GM23248 (cell line): ENCODE data around the gene ZFP36L1. TPM values are rescaled to one million over a fixed set of nuclear protein-coding genes. Genes with fewer than 3 reads are reported as not detected.

Source experiments
- DNase-seq: peaks from one replicate; pipeline ENCODE4 v3.0.0-alpha.2; 2015
- H2AFZ ChIP-seq: fragments of 200-600 bp; sonication (generic); 2 replicates; pipeline ENCODE4 v1.6.1; 2016; ENCODE audit warnings: antibody characterized with exemption
- H3F3A ChIP-seq: fragments of 200-600 bp; sonication (generic); 2 replicates; pipeline ENCODE4 v1.6.1; 2016; ENCODE audit warnings: mild to moderate bottlenecking, antibody characterized with exemption, mixed run types; ENCODE audit not compliant: insufficient read depth
- H3K27ac ChIP-seq: fragments of 200-600 bp; sonication (generic); 2 replicates; pipeline ENCODE4 v1.5.1; 2016; ENCODE audit warnings: mild to moderate bottlenecking
- H3K27me3 ChIP-seq: fragments of 200-600 bp; sonication (generic); replicated peaks from 2 replicates; pipeline ENCODE4 v1.6.1; 2016; ENCODE audit warnings: mild to moderate bottlenecking; ENCODE audit not compliant: insufficient read depth
- H3K36me3 ChIP-seq: fragments of 200-600 bp; sonication (generic); 2 replicates; pipeline ENCODE4 v1.6.1; 2016; ENCODE audit warnings: low read depth, mild to moderate bottlenecking
- H3K4me1 ChIP-seq: fragments of 200-600 bp; sonication (generic); 2 replicates; pipeline ENCODE4 v1.6.1; 2016; ENCODE audit warnings: mild to moderate bottlenecking; ENCODE audit not compliant: insufficient read depth
- H3K4me2 ChIP-seq: fragments of 200-600 bp; sonication (generic); one replicate; pipeline ENCODE4 v1.6.1; 2016; ENCODE audit warnings: mild to moderate bottlenecking; ENCODE audit not compliant: unreplicated experiment
- H3K4me3 ChIP-seq: fragments of 200-600 bp; sonication (generic); 2 replicates; pipeline ENCODE4 v1.5.1; 2016; ENCODE audit warnings: mild to moderate bottlenecking
- H3K79me2 ChIP-seq: fragments of 200-600 bp; sonication (generic); 2 replicates; pipeline ENCODE4 v1.6.1; 2016; ENCODE audit warnings: mild to moderate bottlenecking; ENCODE audit not compliant: insufficient read depth
- H3K9ac ChIP-seq: fragments of 200-600 bp; sonication (generic); 2 replicates; pipeline ENCODE4 v1.6.1; 2016; ENCODE audit warnings: mild to moderate bottlenecking
- H3K9me2 ChIP-seq: fragments of 200-600 bp; sonication (generic); 2 replicates; pipeline ENCODE4 v1.6.1; 2016; ENCODE audit warnings: mixed run types, mild to moderate bottlenecking, moderate library complexity; ENCODE audit not compliant: insufficient read depth
- H3K9me3 ChIP-seq: fragments of 200-600 bp; sonication (generic); one replicate; pipeline ENCODE4 v1.6.1; 2017; ENCODE audit warnings: low read depth
- H4K20me1 ChIP-seq: fragments of 200-600 bp; sonication (generic); 2 replicates; pipeline ENCODE4 v1.6.0; 2016; ENCODE audit not compliant: insufficient read depth
- EZH2 ChIP-seq: fragments of 200-600 bp; sonication (generic); IDR thresholded peaks from 2 replicates; pipeline ENCODE4 v1.6.1; 2018; ENCODE audit warnings: antibody characterized with exemption, mild to moderate bottlenecking; ENCODE audit not compliant: insufficient read depth, poor library complexity, severe bottlenecking
- EZH2phosphoT487 ChIP-seq: fragments of 200-600 bp; sonication (generic); IDR thresholded peaks from 2 replicates; pipeline ENCODE4 v1.6.1; 2018; ENCODE audit warnings: antibody characterized with exemption, moderate library complexity, mild to moderate bottlenecking, low read depth; ENCODE audit not compliant: insufficient read depth
- WGBS, 2 experiments: methylation state at CpG; one replicate each; pipeline ENCODE4 v1.1.6; 2015 to 2017; ENCODE audit warnings: low lambda C conversion rate in 2 of 2, low coverage in 1 of 2; ENCODE audit errors: missing lambda C conversion rate in 2 of 2; 5-methylcytosine and 5-hydroxymethylcytosine counted together
- in situ Hi-C: fragments of 300-500 bp; cut with MboI; formaldehyde crosslinking; loops from 2 replicates; pipeline ENCODE4 v1.15.0; 2020
- polyA plus RNA-seq: library from polyadenylated mRNA; unstranded; fragments of >200 nt; fragmentation: Nextera tagmentation; extraction: Ambion mirVana; gene quantifications from 2 replicates; pipeline ENCODE4 v1.2.1, GENCODE V29; 2016
- total RNA-seq: library from RNA; depleted of rRNA; stranded (reverse); fragments of >200 nt; shearing (Covaris generic); gene quantifications from 2 replicates; pipeline ENCODE4 v1.2.3, GENCODE V29; 2014

The ZFP36L1 gene
- total and polyA plus RNA-seq, 2 experiments from 2014 or later, result 92.9 to 599 TPM

DNA sequence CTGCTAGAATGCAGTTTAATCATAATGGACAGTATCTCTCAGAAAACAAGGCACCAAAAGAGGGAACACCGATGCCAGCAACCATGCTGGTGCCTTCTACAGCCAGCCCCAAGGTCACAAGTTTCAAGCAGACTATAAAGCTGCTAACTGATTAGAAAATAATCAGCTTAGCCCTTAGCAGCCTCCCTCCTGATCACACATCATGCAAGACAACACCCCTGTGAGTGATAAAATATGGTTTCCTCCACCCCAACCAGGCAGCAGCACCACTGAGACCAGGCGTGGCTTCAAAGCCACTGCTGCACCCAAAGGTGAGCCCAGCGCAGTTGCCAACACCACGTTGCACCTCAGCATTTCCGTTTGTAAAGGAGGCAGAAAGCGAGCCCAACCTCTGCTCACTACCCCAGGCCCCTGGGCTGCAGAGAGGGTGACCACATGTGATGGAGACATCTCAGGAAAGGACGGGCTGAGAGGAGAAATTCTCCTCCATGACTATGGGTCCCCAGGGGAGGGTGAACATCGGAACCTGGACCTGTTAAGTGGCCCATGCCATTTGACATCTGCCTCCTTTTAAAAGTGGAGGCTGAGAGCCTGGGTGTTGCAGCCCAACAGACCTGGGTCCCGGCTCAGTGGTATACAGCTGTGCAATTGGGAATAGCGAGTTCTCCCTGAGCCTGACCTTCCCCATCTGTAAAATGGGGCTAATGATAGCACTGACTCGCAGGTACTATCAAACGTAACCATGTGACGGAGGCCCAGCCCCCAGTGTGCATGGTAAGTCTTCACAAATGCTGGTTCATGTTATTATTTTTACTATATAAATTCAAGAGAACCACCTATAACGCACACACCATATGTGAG, 11.5 kb downstream of the ZFP36L1 start:
- Histone ChIP-seq H3K9ac (peak overlapping the region; percentile 57), H3K27me3 (no peaks in the 10 kb centered on the region), H3K4me1 (peaks cover 63% of the 10 kb centered on the region), H3K27ac (peak overlapping the region; percentile 90), H3K4me2 (peak overlapping the region; percentile 73), H3K79me2 (no peaks in the 10 kb centered on the region), H3F3A (peaks cover 62% of the 10 kb centered on the region), H4K20me1 (no peaks in the 10 kb centered on the region), H3K36me3 (no peaks in the 10 kb centered on the region), H3K9me3 (no peaks in the 10 kb centered on the region), H3K9me2 (no peaks in the 10 kb centered on the region), H3K4me3 (no peak overlapping the region), H2AFZ (peak overlapping the region; percentile 53; the same call in 1 of the 2 replicates)
- WGBS, 2 experiments, result 89% methylated on average over 14 of the region's 14 CpGs
- DNase-seq, result no peak
- TF ChIP-seq EZH2phosphoT487, result no peak
- no peak for TF ChIP-seq EZH2
- in situ Hi-C loops, result loop anchor here (10.0 kb wide), 2 partner anchors 257 to 527 kb away; no protein-coding TSS in a partner anchor

DNA sequence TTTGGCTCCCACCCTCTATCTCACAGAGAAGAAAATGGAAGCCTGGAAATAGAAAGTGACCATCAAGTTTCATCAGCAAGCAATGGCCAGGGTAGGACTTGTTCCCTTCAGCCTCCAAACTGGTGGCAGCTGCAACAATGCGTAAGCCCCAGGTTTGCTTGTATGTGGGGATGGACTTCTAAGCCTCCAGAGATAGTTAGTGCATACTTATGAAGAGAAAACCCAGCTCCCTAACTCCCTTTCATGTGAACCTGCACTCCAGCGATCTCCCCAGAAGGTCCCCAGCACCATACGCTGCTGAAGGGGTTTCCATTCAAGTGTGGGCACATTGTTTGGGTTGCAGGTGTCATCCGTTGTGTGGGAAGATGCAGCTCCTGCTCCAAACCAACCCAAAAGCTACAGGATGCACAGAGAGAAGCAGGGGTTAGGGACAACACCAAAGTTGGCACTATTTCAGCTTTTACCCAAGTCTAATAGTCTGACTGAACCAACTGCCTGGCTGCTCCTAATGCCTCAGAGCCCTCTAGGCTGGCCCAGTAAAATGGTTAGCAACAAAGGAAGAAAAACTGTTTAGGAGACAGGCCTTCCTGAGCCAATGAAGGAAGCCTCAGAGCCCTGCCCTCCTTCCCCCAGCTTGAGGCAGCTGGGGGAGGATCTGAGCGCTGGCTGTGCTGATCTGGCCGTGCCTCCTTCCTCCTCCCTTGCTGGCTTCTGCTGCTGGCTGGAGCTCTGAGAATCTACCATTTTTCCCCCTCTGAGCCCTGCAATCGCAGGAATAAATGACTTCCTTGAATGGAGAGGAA, 12.3 kb downstream of the ZFP36L1 start:
- Histone ChIP-seq H3K79me2 (no peaks in the 10 kb centered on the region), H4K20me1 (no peaks in the 10 kb centered on the region), H3F3A (peaks cover 55% of the 10 kb centered on the region), H3K4me1 (peaks cover 55% of the 10 kb centered on the region), H3K9me3 (no peaks in the 10 kb centered on the region), H3K4me3 (peak overlapping the region; percentile 43), H3K9me2 (no peaks in the 10 kb centered on the region), H3K9ac (peak overlapping the region; percentile 57), H2AFZ (peak overlapping the region; percentile 53; the same call in 1 of the 2 replicates), H3K27ac (peak overlapping the region; percentile 90), H3K36me3 (no peaks in the 10 kb centered on the region), H3K4me2 (peak overlapping the region; percentile 73), H3K27me3 (no peaks in the 10 kb centered on the region)
- no peak for TF ChIP-seq EZH2phosphoT487
- TF ChIP-seq EZH2, result no peak
- DNase-seq, result peak; percentile 82
- in situ Hi-C loops, result loop anchor here (10.0 kb wide), 2 partner anchors 256 to 526 kb away; no protein-coding TSS in a partner anchor
- WGBS, 2 experiments, result 38 to 40% methylated on average over 7 of the region's 7 CpGs

DNA sequence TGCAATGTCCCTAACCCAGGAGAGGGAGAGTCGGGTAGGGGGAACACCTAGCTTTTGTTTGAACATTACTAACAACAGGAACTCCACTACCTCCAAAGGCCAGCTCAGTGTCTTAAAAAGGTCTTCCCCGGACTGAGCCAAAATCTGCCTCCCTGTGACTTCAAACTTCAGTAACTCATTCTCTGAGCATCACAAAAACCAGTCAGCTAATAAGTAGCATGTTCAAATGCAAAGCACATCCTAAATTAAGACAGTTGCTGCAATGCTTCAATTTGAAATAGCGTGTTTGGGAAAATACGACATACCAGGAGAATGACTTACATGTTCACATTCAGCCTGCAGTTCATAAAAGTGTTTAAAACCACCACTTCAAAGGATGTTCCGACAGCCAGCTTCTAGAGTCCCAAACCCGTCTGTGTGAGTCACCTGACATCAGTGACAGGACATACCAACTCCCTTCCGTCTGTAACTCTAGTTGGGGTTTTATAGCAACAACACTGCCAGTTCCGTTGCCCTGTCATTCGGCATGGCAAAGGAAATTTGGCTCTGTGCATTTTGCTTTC, 13.0 kb downstream of the ZFP36L1 start:
- Histone ChIP-seq H3K36me3 (no peaks in the 10 kb centered on the region), H2AFZ (no peak overlapping the region), H3K4me3 (peak overlapping the region; percentile 43), H3K9me2 (no peaks in the 10 kb centered on the region), H4K20me1 (no peaks in the 10 kb centered on the region), H3K9ac (peak overlapping the region; percentile 57), H3F3A (peaks cover 52% of the 10 kb centered on the region), H3K79me2 (no peaks in the 10 kb centered on the region), H3K27me3 (no peaks in the 10 kb centered on the region), H3K4me2 (peak overlapping the region; percentile 73), H3K4me1 (peaks cover 51% of the 10 kb centered on the region), H3K27ac (peak overlapping the region; percentile 90), H3K9me3 (no peaks in the 10 kb centered on the region)
- in situ Hi-C loops, result loop anchor here (10.0 kb wide), 2 partner anchors 255 to 525 kb away; no protein-coding TSS in a partner anchor
- TF ChIP-seq EZH2phosphoT487, result peak; percentile 99
- TF ChIP-seq EZH2, result no peak
- DNase-seq, result peak; percentile 97
- WGBS, 2 experiments, result 3 to 5% methylated on average over 9 of the region's 9 CpGs

DNA sequence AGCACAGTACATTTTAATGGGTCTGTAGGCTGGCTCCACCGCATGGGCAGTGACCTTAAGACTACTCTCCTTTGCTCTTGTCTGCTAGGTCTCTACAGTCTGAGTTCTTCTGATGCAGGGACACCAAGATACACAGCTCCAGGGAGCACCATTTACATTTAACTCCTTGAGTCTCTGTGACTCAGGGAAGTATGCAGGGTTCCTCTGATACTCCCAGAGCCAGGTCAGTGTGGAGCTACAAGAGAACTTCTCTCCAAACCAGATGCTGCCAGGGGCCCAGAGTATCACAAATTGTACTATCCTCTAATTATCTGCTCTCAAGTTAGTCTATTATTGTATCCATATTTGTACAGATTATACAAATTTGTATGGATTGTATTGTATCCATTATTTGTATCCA, 15.2 kb downstream of the ZFP36L1 start:
- no peak overlapping the region for H3K27ac ChIP-seq
- TF ChIP-seq EZH2phosphoT487 (no peak), EZH2 (no peak)

More for the DNA sequence above, 15.2 kb downstream of the ZFP36L1 start:
- 98 to 100% methylated on average over 1 of the region's 1 CpG for WGBS, 2 experiments
- Histone ChIP-seq H3K4me1 (peaks cover 48% of the 10 kb centered on the region), H2AFZ (no peak overlapping the region), H3K36me3 (no peaks in the 10 kb centered on the region), H3K27me3 (no peaks in the 10 kb centered on the region), H3F3A (peaks cover 58% of the 10 kb centered on the region), H4K20me1 (no peaks in the 10 kb centered on the region), H3K9ac (no peak overlapping the region), H3K9me3 (no peaks in the 10 kb centered on the region), H3K9me2 (no peaks in the 10 kb centered on the region), H3K4me3 (no peak overlapping the region), H3K79me2 (no peaks in the 10 kb centered on the region), H3K4me2 (no peak overlapping the region)
- in situ Hi-C loops, result no loop called here
- no peak for DNase-seq
